HG03196 (cell line): ENCODE measurements around the gene ESPN.

Experiments used
- ATAC-seq: cut with Tn5 transposase; IDR thresholded peaks from one replicate; pipeline ENCODE4 v1.9.1; 2021; ENCODE audit not compliant: unreplicated experiment

Gene ESPN

DNA sequence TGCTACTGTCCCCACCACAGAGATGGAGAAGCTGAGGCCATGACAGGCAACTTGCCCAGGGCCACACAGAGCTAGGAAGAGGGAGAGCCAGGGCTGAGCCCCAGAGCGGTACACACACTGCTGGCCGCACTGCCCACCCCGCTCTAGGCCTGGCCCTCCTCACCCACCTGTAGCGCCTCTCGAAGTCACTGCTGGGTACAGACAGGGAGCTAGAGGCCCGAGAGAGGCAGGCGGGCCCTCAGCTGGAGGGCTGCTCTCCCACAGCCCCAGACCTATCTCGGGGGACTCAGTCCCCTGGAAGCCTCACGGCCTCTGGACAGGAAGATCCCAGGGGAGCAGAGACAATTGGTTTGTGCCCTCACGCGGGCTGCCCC lies 84.2 kb downstream of the ESPN start:
- no peak for ATAC-seq

DNA sequence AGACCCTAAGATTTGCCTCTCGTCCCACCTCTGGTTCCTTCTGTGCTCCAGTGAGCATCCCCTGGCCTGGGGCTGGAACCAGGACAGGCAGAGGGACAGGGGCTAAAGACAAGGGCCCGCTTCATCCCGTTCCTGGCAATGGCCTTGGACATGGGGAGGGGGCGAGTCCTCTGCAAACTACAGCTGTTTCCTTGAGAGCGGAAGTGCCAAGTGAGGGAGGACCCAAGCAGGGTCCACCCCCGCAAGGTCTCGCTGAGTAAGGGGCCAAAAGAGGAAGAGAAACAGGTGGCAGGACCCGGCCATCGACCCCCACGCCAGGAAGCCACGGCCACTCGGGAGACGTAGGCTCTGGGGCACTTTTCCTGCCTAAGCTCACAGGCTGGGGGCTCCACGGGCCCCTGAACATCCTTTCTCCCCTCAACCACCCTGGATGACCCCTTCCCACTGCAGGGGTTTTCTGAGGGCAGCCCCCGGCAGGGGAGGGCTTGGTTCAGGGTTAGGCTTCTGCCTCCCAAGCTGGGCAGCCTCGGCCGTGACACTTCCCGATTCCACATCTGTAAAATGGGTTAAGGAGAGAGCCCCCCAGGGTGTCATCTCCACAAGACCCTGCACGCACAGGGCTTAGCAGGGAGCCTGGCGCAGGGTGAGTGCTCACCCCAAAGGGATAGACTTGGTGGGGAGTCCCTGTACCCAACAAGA lies 84.8 kb downstream of the ESPN start:
- no peak for ATAC-seq

DNA sequence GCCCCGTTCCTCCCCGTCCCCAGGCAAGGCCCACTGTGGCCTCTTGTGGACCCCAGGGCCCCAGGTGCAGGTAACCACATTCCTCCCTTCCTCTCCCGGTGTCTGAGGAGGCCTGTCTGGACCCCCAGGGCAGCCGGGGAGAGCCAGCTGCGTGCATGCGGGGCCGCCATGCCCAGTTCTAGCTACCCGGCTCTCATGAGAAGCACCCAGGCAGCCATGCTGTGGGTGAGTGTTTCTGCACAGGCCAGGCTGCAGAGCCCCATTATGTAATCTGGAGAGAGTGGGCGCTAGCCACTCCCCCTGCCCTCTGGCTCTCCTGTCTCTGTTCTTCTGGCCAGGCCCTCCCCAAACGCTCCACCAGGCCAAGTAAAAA lies 85.3 kb downstream of the ESPN start:
- ATAC-seq: no peak

DNA sequence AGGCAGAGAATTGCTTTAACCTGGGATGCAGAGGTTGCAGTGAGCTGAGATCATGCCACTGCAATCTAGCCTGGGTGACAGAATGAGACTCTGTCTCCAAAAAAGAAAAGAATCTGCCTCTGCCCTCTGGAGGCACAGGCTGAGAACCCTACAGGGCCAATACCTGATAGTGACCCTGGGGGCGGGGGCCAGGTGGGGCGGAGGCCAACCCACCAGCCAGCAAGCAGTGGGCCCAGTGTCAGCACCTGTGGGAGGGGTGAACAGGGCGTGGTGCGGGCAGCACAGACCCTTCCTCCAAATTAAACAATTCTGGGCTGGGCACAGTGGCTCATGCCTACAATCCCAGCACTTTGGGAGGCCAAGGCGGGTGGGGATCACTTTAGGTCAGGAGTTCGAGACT lies 85.9 kb downstream of the ESPN start:
- no peak for ATAC-seq
